Measurements from ENCODE around the gene HDAC10. TPM values are rescaled to one million over a fixed set of nuclear protein-coding genes. Genes with fewer than 3 reads are reported as not detected.
A peak's percentile ranks its signal among the peaks of the same experiment; 100 is the strongest.

HDAC10 gene
- total RNA-seq, 4 donors from 2014 or later = 43.1 to 93.7 (median 56.2) TPM

GRCh38 chr22:50238755-50239154, 12.3 kb downstream of the HDAC10 start:
- no peak for TF ChIP-seq CTCF (IDR thresholded peaks at IDR 0.05)
- no peak for TF ChIP-seq POLR2AphosphoS5 (IDR thresholded peaks at IDR 0.05)
- no peaks in the 10 kb centered on the region for H3K27me3 ChIP-seq
- H3K4me1 ChIP-seq = peaks cover 35% of the 10 kb centered on the region
- H3K36me3 ChIP-seq = peaks cover 16% of the 10 kb centered on the region
- H3K4me3 ChIP-seq = no peak overlapping the region
- DNase-seq (ENCODE audit: low spot score in 2 of 2) = no peak
- WGBS = 90% methylated on average over 8 of the region's 9 CpGs
- H3K27ac ChIP-seq = no peak overlapping the region
- no peaks in the 10 kb centered on the region for H3K9me3 ChIP-seq

- no peaks in the 10 kb centered on the region for H3K9me3 ChIP-seq
- no peak overlapping the region for H3K4me3 ChIP-seq
- no peak for DNase-seq (ENCODE audit: low spot score in 2 of 2)
- peak in 1 of 2 donors; percentile 30 for TF ChIP-seq CTCF (IDR thresholded peaks at IDR 0.05)
- no peak for TF ChIP-seq POLR2AphosphoS5 (IDR thresholded peaks at IDR 0.05)
- WGBS = 65% methylated on average over 9 of the region's 11 CpGs
- H3K27ac ChIP-seq = no peak overlapping the region
- no peaks in the 10 kb centered on the region for H3K27me3 ChIP-seq
- peaks cover 33% of the 10 kb centered on the region for H3K36me3 ChIP-seq
- H3K4me1 ChIP-seq = peaks cover 16% of the 10 kb centered on the region
Measured at GRCh38 chr22:50236731-50237409, 14.2 kb downstream of the HDAC10 start.

GRCh38 chr22:50233223-50233622, 17.8 kb downstream of the HDAC10 start:
- Histone ChIP-seq H3K36me3 (peaks cover 31% of the 10 kb centered on the region), H3K9me3 (no peaks in the 10 kb centered on the region), H3K4me1 (no peaks in the 10 kb centered on the region), H3K4me3 (no peak overlapping the region), H3K27me3 (no peaks in the 10 kb centered on the region), H3K27ac (no peak overlapping the region)
- no peak for DNase-seq (ENCODE audit: low spot score in 2 of 2)
- 87% methylated on average over 18 of the region's 18 CpGs for WGBS
- TF ChIP-seq EP300 (IDR thresholded peaks at IDR 0.05) (no peak), CTCF (IDR thresholded peaks at IDR 0.05) (no peak), POLR2A (IDR thresholded peaks at IDR 0.05) (no peak), POLR2AphosphoS5 (IDR thresholded peaks at IDR 0.05) (no peak)

GRCh38 chr22:50232481-50233151, 18.4 kb downstream of the HDAC10 start:
- Histone ChIP-seq H3K9me3 (no peaks in the 10 kb centered on the region), H3K4me1 (no peaks in the 10 kb centered on the region), H3K27me3 (no peaks in the 10 kb centered on the region), H3K36me3 (peaks cover 35% of the 10 kb centered on the region), H3K4me3 (no peak overlapping the region), H3K27ac (no peak overlapping the region)
- 91% methylated on average over 20 of the region's 20 CpGs for WGBS
- no peak for TF ChIP-seq POLR2AphosphoS5 (IDR thresholded peaks at IDR 0.05)
- no peak for TF ChIP-seq POLR2A (IDR thresholded peaks at IDR 0.05)
- TF ChIP-seq CTCF (IDR thresholded peaks at IDR 0.05) = no peak
- no peak for TF ChIP-seq EP300 (IDR thresholded peaks at IDR 0.05)
- DNase-seq (ENCODE audit: low spot score in 2 of 2) = no peak

- H3K36me3 ChIP-seq = peaks cover 66% of the 10 kb centered on the region
- H3K27ac ChIP-seq = no peak overlapping the region
- H3K4me1 ChIP-seq = no peaks in the 10 kb centered on the region
- no peaks in the 10 kb centered on the region for H3K27me3 ChIP-seq
- no peak for TF ChIP-seq CTCF (IDR thresholded peaks at IDR 0.05)
- TF ChIP-seq POLR2A (IDR thresholded peaks at IDR 0.05) = no peak
- no peak for TF ChIP-seq EP300 (IDR thresholded peaks at IDR 0.05)
- TF ChIP-seq POLR2AphosphoS5 (IDR thresholded peaks at IDR 0.05) = no peak
- 94% methylated on average over 13 of the region's 16 CpGs for WGBS
- no peak for DNase-seq (ENCODE audit: low spot score in 2 of 2)
- H3K4me3 ChIP-seq = no peak overlapping the region
- H3K9me3 ChIP-seq = no peaks in the 10 kb centered on the region
Measured at GRCh38 chr22:50229370-50229769, 21.7 kb downstream of the HDAC10 start.

Data from suprapubic skin (tissue), 4 donors.